GM18870 (cell line): ENCODE results near the gene ATG10.
A peak's percentile ranks its signal among the peaks of the same experiment; 100 is the strongest.
"Not testable (repeated sequence)": the region's sequence is repeated elsewhere in the genome, so short reads cannot be mapped to it uniquely, and the experiment has no call there.

Source experiments
- ATAC-seq: cut with Tn5 transposase; IDR thresholded peaks from one replicate; pipeline ENCODE4 v1.9.1; 2021; ENCODE audit warnings: moderate library complexity; ENCODE audit not compliant: unreplicated experiment

Gene ATG10

GRCh38 chr5:82111191-82111590 is 139.4 kb downstream of the ATG10 start:
- ATAC-seq: peak; percentile 82

GRCh38 chr5:82115858-82116257 is 144.0 kb downstream of the ATG10 start:
- ATAC-seq: no peak

- no peak for ATAC-seq
Measured at GRCh38 chr5:82119889-82120288, 148.1 kb downstream of the ATG10 start.

GRCh38 chr5:82129723-82130285 is 158.0 kb downstream of the ATG10 start:
- ATAC-seq: no peak

- ATAC-seq: no peak
Measured at GRCh38 chr5:82130602-82131001, 158.8 kb downstream of the ATG10 start.

- no peak for ATAC-seq
Measured at GRCh38 chr5:82137205-82137604, 165.4 kb downstream of the ATG10 start.

GRCh38 chr5:82139837-82140236 is 168.0 kb downstream of the ATG10 start:
- ATAC-seq: not testable (repeated sequence)

GRCh38 chr5:82142217-82142841 is 170.5 kb downstream of the ATG10 start:
- no peak for ATAC-seq

- no peak for ATAC-seq
Measured at GRCh38 chr5:82142928-82143577, 171.2 kb downstream of the ATG10 start.

GRCh38 chr5:82147860-82148573 is 176.2 kb downstream of the ATG10 start:
- no peak for ATAC-seq

- no peak for ATAC-seq
Measured at GRCh38 chr5:82149434-82149833, 177.6 kb downstream of the ATG10 start.

- no peak for ATAC-seq
Measured at GRCh38 chr5:82150559-82150958, 178.7 kb downstream of the ATG10 start.

GRCh38 chr5:82151204-82151603 is 179.4 kb downstream of the ATG10 start:
- no peak for ATAC-seq

GRCh38 chr5:82151662-82152061 is 179.8 kb downstream of the ATG10 start:
- ATAC-seq: no peak

- no peak for ATAC-seq
Measured at GRCh38 chr5:82152978-82153481, 181.2 kb downstream of the ATG10 start.

GRCh38 chr5:82154776-82155175 is 183.0 kb downstream of the ATG10 start:
- no peak for ATAC-seq

GRCh38 chr5:82155305-82155704 is 183.5 kb downstream of the ATG10 start:
- no peak for ATAC-seq

GRCh38 chr5:82156874-82157273 is 185.1 kb downstream of the ATG10 start:
- ATAC-seq: no peak

GRCh38 chr5:82158755-82159413 is 187.1 kb downstream of the ATG10 start:
- no peak for ATAC-seq

- no peak for ATAC-seq
Measured at GRCh38 chr5:82160948-82161347, 189.1 kb downstream of the ATG10 start.

- ATAC-seq: no peak
Measured at GRCh38 chr5:82162573-82162972, 190.8 kb downstream of the ATG10 start.
